HG03103 (cell line): ENCODE measurements around the gene NADSYN1.

Experiments used
- ATAC-seq: cut with Tn5 transposase; IDR thresholded peaks from one replicate; pipeline ENCODE4 v1.9.1; 2021; ENCODE audit warnings: low read depth; ENCODE audit not compliant: unreplicated experiment

Gene NADSYN1

DNA sequence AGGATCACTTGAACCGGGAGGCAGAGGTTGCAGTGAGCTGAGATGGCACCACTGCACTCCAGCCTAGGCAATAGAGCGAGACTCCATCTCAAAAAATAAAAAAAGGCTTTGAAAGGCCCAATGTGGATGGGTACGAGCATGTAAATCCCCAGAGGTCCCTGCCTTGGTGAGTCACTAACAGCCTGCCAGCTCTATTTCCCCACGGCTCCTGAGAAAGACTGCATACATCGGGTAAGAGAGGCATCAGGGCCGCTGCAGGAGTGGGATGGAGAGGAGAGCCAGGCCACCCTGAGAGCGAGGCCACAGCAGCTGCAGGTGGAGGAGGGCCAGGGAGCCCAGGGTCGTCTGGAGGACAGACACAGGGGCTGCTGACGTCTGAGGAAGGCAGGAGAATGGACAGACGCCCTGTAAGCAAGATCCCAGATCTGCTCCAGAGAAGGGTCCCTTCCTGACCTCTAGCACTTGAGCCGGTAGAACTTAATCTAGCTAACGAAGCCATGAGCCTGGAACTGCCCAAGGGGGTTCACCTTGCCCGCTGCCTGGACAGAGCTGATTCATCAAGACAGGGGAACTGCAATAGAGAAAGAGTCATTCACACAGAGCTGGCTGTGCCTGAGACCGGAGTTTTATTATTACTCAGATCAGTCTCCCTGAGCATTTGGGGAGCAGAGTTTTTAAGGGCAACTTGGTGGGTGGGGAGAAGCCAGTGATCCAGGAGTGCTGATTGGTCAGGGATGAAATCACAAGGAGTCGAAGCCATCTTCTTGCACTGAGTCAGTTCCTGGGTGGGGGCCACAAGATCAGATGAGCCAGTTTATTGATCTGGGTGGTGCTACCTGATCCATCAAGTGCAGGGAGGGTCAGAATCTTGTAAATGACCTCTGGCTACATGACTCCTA is 90.1 kb downstream of the NADSYN1 start:
- no peak for ATAC-seq

DNA sequence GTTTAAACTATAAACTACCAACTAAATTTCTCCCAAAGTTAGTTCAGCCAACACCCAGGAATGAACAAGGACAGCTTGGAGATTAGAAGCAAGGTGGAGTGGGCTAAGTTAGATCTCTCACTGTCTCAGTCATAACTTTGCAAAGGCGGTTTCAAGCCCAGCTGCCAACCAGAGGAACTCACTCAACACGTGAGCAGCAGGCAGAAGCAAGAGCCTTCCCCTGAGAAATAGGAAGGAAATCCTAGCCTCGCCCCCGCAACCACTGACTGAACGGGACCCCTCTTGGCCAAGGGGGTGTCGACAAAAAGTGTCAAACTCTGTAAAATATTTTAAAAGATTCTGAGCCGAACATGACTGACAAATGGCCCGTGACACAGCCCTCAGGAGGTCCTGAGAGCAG is 90.9 kb downstream of the NADSYN1 start:
- ATAC-seq: no peak

DNA sequence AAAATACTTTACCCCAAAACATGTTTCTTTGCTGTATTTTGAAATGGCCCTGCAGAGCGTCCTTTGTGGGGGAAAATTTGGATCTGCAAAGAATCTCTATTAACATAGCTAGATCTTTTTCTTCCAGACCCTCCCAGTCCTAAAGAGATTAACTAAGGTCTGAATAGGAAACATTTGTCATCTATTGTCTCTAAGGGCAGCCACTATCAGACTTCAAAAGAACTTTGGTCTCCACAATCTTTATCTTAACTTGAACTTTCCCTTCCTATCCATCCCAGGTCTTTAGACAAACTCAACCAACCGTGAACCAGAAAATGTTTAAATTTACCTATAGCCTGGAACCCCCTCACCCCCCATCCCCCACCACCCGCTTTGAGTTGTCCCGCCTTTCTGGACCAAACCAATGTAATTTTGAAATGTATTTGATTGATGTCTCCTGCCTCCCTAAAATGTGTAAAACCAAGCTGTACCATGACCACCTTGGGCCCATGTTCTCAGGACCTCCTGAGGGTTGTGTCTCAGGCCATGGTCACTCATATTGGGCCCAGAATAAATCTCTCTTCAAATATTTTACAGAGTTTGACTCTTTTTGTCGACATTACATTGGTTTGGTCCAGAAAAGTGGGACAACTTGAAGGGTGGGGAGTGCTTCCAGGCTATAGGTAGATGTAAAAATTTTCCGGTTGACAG is 91.7 kb downstream of the NADSYN1 start:
- ATAC-seq: no peak

DNA sequence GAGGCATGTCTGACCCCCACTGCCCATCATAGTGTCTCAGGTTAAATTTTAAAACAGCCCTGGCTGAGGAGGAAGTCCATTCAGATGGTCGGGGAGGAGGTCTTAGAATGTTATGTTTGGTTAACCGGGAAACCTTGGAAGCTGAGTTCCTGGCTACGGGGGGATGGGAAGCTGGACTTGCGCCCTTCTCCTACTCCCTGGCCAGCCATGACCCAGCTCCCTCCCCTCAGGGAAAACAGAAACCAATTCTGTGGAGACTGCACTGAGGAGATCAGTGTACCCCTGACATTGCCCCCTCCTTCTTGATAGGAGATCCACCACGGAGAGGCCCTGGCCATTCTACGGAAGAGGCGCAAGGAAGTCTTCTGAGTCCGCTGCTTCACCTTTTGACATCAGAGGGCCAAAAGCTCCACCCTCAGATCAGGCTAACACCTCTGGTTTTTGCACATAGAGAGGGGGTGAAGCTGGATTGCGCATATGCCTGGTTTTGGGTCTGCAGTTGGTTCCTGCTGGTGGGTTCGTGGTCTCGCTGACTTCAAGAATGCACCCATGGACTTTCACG is 92.5 kb downstream of the NADSYN1 start:
- ATAC-seq: no peak

DNA sequence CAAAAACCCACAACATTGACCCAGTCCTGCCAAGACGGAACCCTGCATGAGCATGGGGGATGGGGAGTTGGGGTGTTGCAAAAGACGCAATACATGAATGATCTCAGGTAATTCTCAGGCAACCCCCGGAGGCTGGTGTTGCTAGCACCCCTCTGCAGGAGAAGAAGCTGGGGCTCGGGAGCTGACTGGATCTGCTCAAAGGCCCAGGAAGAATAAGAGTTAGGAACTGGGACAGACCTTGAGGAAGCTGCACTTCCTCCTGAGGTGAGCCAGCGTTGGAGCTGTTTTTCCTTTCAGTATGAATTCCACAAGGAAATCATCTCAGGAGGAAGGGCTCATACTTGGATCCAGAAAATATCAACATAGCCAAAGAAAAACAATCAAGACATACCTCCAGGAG is 95.1 kb downstream of the NADSYN1 start, which contains the start of gene KRTAP5-9:
KRTAP5-9 (plus strand) TSS at position 301 of the 400 bp plus-strand sequence. CDS start 238 bp downstream, outside the sequence.
- ATAC-seq: no peak

DNA sequence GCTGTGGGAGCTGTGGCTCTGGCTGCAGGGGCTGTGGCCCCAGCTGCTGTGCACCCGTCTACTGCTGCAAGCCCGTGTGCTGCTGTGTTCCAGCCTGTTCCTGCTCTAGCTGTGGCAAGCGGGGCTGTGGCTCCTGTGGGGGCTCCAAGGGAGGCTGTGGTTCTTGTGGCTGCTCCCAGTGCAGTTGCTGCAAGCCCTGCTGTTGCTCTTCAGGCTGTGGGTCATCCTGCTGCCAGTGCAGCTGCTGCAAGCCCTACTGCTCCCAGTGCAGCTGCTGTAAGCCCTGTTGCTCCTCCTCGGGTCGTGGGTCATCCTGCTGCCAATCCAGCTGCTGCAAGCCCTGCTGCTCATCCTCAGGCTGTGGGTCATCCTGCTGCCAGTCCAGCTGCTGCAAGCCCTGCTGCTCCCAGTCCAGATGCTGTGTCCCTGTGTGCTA is 95.7 kb downstream of the NADSYN1 start:
- no peak for ATAC-seq
